Gastroesophageal sphincter (tissue), 4 donors: Measurements from ENCODE around the gene ARHGEF11. TPM values are rescaled to one million over a fixed set of nuclear protein-coding genes. Genes with fewer than 3 reads are reported as not detected.

Experiments
- ATAC-seq: fragments of 150-250 bp; one replicate; pipeline ENCODE4 v1.9.1; 2016; ENCODE audit warnings: mild to moderate bottlenecking, moderate library complexity
- H3K27ac ChIP-seq, 4 donors: fragments of 200-600 bp; sonication (generic) in 3 of 4; 1 replicate in 3 of 4; 2 replicates in 1 of 4; pipeline ENCODE4 v1.5.1; 2016 to 2019
- H3K27me3 ChIP-seq: fragments of 200-600 bp; sonication (generic); one replicate; pipeline ENCODE4 v1.5.1; 2019
- H3K36me3 ChIP-seq, 2 donors: fragments of 200-600 bp; sonication (generic); one replicate each; pipeline ENCODE4 v1.5.1; 2019; ENCODE audit warnings: control low read depth in 1 of 2
- H3K4me1 ChIP-seq, 3 donors: fragments of 200-600 bp; sonication (generic); 1 replicate in 2 of 3; 2 replicates in 1 of 3; pipeline ENCODE4 v1.5.1; 2016 to 2019; ENCODE audit warnings: control low read depth in 2 of 3
- H3K4me3 ChIP-seq, 2 donors: fragments of 200-600 bp; sonication (generic); one replicate each; pipeline ENCODE4 v1.5.1; 2019; ENCODE audit warnings: mild to moderate bottlenecking in 1 of 2, moderate library complexity in 1 of 2
- H3K9me3 ChIP-seq, 3 donors: fragments of 200-600 bp; sonication (generic); one replicate each; pipeline ENCODE4 v1.5.1; 2017 to 2019; ENCODE audit warnings: control low read depth in 2 of 3
- CTCF ChIP-seq, 4 experiments: fragments of 200-600 bp in 2 of 4; fragments of 450-650 bp in 2 of 4; sonication (generic) in 1 of 4; IDR thresholded peaks; one replicate each; pipeline ENCODE4 v1.5.1; 2017 to 2019; ENCODE audit warnings: antibody characterized with exemption in 4 of 4, mild to moderate bottlenecking in 2 of 4, moderate library complexity in 2 of 4
- EP300 ChIP-seq: sonication (generic); formaldehyde crosslinking; IDR thresholded peaks from one replicate; pipeline ENCODE4 v1.6.1; 2017; ENCODE audit warnings: antibody characterized with exemption, mild to moderate bottlenecking
- POLR2A ChIP-seq, 2 donors: fragments of 450-650 bp; IDR thresholded peaks; one replicate each; pipeline ENCODE4 v1.6.1; 2017; ENCODE audit warnings: antibody characterized with exemption in 2 of 2, mild to moderate bottlenecking in 2 of 2, moderate library complexity in 1 of 2
- POLR2AphosphoS5 ChIP-seq: sonication (generic); formaldehyde crosslinking; IDR thresholded peaks from one replicate; pipeline ENCODE4 v1.6.1; 2017; ENCODE audit warnings: antibody characterized with exemption
- WGBS, 2 donors: methylation state at CpG; one replicate each; pipeline ENCODE4 v1.1.5; 2018; ENCODE audit warnings: low coverage in 1 of 2; 5-methylcytosine and 5-hydroxymethylcytosine counted together
- total RNA-seq, 4 donors: library from RNA; depleted of rRNA; stranded (reverse); fragments of >200 nt; gene quantifications; one replicate each; pipeline ENCODE4 v1.1.0, GENCODE V29; 2016

The ARHGEF11 gene, protein sequence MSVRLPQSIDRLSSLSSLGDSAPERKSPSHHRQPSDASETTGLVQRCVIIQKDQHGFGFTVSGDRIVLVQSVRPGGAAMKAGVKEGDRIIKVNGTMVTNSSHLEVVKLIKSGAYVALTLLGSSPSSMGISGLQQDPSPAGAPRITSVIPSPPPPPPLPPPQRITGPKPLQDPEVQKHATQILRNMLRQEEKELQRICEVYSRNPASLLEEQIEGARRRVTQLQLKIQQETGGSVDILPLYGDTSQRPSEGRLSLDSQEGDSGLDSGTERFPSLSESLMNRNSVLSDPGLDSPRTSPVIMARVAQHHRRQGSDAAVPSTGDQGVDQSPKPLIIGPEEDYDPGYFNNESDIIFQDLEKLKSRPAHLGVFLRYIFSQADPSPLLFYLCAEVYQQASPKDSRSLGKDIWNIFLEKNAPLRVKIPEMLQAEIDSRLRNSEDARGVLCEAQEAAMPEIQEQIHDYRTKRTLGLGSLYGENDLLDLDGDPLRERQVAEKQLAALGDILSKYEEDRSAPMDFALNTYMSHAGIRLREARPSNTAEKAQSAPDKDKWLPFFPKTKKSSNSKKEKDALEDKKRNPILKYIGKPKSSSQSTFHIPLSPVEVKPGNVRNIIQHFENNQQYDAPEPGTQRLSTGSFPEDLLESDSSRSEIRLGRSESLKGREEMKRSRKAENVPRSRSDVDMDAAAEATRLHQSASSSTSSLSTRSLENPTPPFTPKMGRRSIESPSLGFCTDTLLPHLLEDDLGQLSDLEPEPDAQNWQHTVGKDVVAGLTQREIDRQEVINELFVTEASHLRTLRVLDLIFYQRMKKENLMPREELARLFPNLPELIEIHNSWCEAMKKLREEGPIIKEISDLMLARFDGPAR (N-terminal part only)
- total RNA-seq: 10 to 100 TPM; 28.5 to 51.7 (median 37.3) TPM

DNA sequence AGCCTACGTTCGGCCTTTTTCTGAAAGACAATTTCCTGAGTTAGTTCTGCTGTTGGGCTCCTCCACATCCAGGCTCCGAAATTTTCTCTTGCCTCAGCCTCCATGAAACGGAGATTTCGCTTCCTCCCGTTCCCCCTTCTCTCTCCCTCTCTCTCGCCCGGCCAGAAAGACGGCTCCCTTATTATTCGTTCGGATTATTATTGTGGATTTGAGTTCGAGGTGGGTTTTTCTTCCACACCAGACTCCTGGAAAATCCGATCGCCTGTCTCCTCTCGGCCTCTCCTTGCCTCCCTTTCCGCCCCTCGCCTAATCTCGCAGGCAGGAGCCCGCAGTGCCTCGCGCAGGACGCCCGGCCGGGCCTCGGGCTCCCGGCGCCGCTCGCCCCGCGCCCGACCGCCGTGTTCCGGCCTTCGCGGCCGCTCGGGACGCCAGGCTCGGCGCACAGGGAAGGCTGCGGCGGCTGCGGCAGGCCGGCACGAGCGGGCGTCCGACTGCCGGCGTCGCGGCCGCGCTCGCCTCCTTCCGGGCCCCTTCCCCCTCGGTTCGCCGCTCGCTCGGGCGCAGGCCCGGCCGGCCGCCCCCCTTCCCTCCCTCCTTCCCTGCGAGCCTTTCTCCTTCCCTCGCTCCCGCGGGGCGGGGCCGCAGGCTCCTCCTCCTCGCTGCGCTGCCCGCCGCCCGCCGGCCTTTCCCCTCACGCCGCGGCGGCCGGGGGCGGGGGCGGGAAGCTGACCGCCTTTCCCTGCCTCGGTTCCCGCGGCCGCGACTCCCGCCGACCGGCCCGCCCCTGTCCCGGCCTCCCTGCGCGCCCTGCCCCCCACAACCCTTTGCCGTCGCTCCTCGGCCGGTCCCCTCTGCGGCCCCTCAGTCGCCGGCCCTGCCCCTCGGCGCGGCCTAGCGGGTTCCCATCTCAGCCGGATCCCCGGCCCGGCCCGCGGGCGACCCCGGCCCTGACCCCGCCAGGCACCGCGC, at the start of gene ARHGEF11:
Gene ARHGEF11 (minus strand): TSS at position 493 of the 969 bp plus-strand sequence. CDS start 1,412 bp downstream, outside the sequence.
- peak; percentile 98 for ATAC-seq
- no peaks in the 10 kb centered on the region for H3K36me3 ChIP-seq

GRCh38 chr1:157095091-157095490, 49.5 kb upstream of the ARHGEF11 start:
- WGBS, 2 donors: 65% methylated on average over 4 of the region's 4 CpGs; no CpG with 5 or more reads in 1 of the 2 donors

More for the DNA sequence above, at the start of gene ARHGEF11:
- Histone ChIP-seq H3K27me3 (no peaks in the 10 kb centered on the region), H3K27ac (peak within 1 kb of the TSS; percentile 85 to 95 (median 92)), H3K9me3 (no peaks in the 10 kb centered on the region), H3K4me1 (peaks cover 5 to 50% (median 24%) of the 10 kb centered on the region in 3 donors), H3K4me3 (peak within 1 kb of the TSS; percentile 73 to 88)
- TF ChIP-seq EP300 (no peak), POLR2AphosphoS5 (peak; percentile 53), CTCF (IDR thresholded peaks at IDR 0.05) (no peak), POLR2A (IDR thresholded peaks at IDR 0.05) (peak; percentile 71 to 88)
- 0% methylated on average over 18 to 20 of the region's 120 CpGs for WGBS, 2 donors

DNA sequence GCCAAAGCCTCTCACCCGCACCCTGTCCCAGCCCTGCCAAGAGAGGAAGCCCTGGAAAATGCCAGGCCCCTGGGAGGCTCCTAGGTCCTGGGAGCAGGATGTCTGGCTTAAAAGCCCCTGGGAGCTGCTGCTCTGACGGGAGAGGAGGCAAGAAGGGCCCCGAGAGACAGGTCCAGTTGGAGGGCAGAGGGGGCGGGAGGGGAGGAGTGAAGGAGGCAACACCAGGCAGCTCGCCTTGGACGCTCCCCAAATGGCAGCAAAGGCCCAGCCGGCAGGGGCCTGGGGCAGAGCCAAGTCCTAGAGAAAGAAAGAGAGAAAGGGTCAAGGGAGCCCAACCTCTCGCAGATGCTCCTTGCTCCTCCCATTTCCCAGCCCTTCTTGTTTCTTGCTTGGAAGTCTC, 47.3 kb upstream of the ARHGEF11 start:
- Histone ChIP-seq H3K36me3 (no peaks in the 10 kb centered on the region), H3K4me1 (peaks cover 0 to 15% (median 5%) of the 10 kb centered on the region in 3 donors), H3K27ac (no peak overlapping the region), H3K4me3 (no peak overlapping the region), H3K9me3 (no peaks in the 10 kb centered on the region), H3K27me3 (peaks cover 7% of the 10 kb centered on the region)
- no peak for ATAC-seq
- TF ChIP-seq EP300 (no peak), POLR2AphosphoS5 (no peak), CTCF (IDR thresholded peaks at IDR 0.05) (no peak), POLR2A (IDR thresholded peaks at IDR 0.05) (no peak)
- 10 to 44% methylated on average over 3 of the region's 8 CpGs for WGBS, 2 donors

More at GRCh38 chr1:157095091-157095490, 49.5 kb upstream of the ARHGEF11 start:
- no peak overlapping the region for H3K27ac ChIP-seq
- H3K4me3 ChIP-seq: no peak overlapping the region
- no peak for ATAC-seq
- peaks cover 0 to 15% (median 5%) of the 10 kb centered on the region in 3 donors for H3K4me1 ChIP-seq
- H3K27me3 ChIP-seq: peaks cover 7% of the 10 kb centered on the region
- H3K36me3 ChIP-seq: no peaks in the 10 kb centered on the region
- no peaks in the 10 kb centered on the region for H3K9me3 ChIP-seq
- TF ChIP-seq EP300 (no peak), POLR2A (IDR thresholded peaks at IDR 0.05) (no peak)

- 40% methylated on average over 1 of the region's 4 CpGs; no CpG with 5 or more reads in 1 of the 2 donors for WGBS, 2 donors
- Histone ChIP-seq H3K9me3 (no peaks in the 10 kb centered on the region), H3K27me3 (peaks cover 7% of the 10 kb centered on the region), H3K4me1 (peaks cover 0 to 15% (median 5%) of the 10 kb centered on the region in 3 donors), H3K36me3 (no peaks in the 10 kb centered on the region), H3K4me3 (no peak overlapping the region), H3K27ac (no peak overlapping the region)
- TF ChIP-seq CTCF (IDR thresholded peaks at IDR 0.05): no peak
- TF ChIP-seq POLR2A (IDR thresholded peaks at IDR 0.05): no peak
- TF ChIP-seq POLR2AphosphoS5: no peak
- no peak for TF ChIP-seq EP300
- ATAC-seq: no peak
Observed at GRCh38 chr1:157091668-157092273, 46.2 kb upstream of the ARHGEF11 start.
